NCI-H774 (cell line): Measurements from ENCODE around the gene ZNF554.
"Not testable (repeated sequence)": the region's sequence is repeated elsewhere in the genome, so short reads cannot be mapped to it uniquely, and the experiment has no call there.

Experiments used
- DNase-seq: peaks from one replicate; lab custom pipeline; 2025; lab: John Stamatoyannopoulos, UW

The ZNF554 gene

DNA sequence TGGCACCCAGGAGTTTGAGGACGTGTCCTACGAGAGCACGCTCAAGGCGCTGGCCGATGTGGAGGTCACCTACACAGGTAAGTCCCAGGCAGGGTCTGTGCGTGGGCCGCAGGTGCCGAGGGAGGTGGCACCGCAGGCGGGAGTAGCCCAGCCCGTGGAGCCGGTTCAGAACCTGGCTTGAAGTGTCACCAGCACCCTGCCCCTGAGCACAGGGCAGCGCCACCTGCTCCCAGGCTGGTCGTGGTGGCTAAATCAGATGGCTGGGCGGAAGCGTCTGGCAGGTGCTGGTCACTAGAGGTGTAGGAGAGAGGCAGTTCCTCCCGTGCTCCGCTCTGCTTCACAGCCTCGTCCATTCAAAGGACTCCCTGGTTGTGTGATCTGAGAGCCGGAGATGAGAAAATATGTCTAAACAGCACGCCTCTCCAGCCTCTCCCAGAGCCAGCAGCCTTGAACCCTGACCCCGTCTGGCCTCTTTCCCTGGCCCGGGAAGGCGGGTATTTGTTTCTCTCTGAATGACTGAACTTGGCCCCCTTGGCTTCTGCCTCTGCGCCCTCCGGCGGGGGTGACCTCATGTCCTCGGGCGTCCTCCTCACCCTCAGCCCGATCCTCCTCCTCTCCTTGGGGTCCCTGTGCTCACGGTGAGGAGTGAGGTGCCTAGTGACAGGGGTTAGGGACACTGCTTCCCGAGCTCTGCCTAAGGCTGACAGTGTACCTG, 29.0 kb upstream of the ZNF554 start:
- no peak for DNase-seq

DNA sequence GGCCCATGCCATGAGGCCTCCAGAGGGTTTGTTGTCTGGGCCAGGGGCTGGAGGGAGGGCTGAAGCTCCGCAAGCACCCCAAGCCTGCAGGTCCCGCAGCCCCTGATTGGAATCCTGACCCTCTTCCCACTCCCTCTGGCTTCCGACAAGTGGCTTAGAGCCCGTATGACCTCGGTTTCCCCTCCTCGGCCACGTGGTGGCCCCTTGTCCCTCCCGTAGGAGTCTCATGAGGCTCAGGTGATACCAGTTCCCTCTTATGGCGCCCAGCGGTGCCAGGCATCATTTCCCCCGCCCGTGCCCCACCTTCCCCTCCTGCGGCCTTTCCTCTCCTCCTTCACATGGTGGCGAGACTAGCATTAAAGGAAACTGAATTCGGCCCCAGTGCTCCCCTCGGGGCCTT, 28.2 kb upstream of the ZNF554 start:
- no peak for DNase-seq

DNA sequence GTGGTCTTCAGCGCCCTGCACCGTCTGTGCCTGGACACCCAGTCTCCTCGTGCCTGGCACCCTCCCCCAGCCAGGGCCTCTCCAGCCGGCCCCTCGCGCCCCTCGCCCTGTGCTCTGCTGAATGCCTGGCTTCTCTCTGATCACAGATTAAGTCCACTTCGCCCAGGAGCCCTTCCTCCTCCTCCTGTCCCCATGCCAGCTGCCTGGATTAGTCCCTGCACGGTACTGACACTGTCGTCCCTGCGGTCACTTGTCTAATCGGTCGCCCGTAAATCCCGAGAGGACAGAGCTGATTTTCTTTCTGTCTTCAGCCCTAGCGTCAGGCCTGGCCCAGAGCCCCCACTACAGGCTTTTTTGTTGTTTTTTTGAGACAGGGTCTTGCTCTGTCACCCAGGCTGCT, 27.8 kb upstream of the ZNF554 start:
- no peak for DNase-seq

DNA sequence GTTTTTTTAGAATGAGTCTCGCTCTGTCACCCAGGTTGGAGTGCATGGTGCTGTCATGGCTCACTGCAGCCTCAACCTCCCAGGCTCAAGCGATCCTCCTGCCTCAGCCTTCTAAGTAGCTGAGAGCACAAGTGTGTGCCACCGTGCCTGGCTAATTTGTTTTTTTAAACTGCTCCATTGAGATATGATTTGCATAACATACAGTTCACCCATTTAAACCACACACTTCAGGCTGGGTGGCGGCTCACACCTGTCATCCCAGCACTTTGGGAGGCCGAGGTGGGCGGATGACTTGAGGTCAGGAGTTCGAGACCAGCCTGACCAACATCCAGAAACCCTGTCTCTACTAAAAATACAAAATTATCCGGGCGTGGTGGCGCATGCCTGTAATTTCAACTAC, 27.0 kb upstream of the ZNF554 start:
- not testable (repeated sequence) for DNase-seq

DNA sequence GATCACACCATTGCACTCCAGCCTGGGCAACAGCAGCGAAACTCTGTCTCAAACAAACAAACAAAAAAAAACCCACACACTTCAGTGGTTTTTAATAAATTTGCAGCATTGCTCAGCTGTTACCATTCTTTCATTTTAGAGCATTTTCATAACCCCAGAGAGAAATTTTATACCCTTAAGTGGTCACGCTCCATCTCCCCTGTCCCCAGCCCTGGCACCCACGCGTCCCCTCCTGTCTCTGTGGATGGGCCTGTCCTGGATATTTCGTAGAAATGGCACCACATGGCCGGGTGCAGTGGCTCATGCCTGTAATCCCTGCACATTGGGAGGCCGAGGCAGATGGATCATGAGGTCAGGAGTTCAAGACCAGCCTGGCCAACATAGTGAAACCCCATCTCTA, 26.5 kb upstream of the ZNF554 start:
- DNase-seq, result no peak

DNA sequence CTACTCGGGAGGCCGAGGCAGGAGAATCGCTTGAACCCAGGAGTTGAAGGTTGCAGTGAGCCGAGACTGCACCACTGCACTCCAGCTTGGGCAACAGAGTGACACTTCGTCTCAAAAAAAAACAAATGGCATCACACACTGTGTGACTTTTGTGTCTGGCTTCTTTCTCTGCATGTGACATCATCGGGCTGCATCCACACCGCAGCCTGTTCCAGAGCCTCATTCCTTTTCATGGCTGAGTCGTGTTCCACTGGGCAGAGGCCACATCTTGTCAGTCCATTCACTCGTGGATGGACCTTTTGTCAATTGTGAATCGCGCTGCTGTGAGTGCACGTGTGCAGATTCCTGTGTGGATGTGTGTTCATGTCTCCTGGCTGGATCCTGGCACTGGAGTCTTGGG, 26.1 kb upstream of the ZNF554 start:
- DNase-seq, result no peak

DNA sequence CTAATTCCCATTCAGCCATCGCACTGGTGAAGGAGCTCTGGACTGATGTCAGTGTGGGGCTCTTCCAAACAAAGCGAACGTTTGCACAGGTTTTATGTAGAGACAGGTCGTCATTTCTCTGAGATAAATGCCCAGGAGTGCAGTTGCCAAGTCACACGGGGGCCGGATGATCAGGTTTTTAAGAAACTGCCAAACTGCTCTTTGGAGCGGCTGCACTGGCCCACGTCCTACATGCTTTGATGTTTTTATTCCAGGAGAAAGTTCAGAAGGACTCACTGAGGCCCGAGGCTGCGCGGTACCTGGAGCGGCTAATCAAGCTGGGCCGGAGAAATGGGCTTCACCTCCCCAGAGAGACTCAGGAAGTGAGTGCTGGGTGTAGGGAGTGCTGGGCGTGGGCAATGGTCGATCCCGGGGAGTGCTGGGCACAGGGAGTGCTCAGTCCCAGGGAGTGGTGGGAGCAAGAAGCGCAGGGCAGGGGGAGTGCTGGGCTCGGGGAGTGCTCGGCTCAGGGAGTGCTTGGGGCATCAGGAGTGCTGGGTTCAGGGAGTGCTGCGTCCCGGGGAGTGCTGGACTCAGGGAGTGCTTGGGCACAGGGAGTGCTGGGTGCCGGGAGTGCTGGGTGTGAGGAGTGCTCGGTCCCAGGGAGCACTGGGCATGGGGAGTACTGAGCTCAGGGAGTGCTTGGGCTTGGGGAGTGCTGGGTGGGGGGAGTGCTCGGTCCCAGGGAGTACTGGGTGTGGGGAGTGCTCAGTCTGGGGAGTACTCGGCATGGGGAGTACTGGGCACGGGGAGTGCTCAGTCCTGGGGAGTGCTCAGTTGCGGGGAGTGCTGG, 23.6 kb upstream of the ZNF554 start:
- DNase-seq, result no peak

DNA sequence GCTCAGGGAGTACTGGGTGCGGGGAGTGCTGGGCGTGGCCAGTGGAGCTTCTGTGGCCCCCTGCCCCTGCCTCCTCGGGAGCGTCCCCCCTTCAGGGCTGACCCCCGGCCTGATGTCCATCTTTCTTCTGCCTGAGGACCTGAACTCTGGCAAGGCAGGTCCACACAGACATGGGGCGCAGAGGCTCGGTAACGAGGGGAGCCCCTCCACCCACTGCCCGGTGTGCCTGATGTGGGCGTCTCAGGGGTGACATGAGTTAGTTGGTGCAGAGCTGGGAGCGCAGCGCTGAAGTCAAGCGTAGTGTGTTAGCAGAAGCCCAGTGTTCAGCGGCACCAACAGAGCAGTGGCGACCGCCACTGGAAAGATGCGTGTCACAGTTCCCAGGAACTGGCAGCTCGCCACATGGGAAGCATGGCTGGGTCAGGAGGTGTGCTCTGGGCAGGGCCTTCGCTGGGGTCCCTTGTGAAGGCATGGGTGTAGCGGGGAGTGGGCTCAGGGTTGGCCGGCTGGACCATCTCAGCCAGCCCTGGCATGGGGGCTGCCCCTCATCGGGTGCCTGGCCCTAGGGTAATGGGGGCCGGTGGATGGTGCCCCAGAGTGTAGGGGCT, 22.9 kb upstream of the ZNF554 start:
- DNase-seq, result no peak

DNA sequence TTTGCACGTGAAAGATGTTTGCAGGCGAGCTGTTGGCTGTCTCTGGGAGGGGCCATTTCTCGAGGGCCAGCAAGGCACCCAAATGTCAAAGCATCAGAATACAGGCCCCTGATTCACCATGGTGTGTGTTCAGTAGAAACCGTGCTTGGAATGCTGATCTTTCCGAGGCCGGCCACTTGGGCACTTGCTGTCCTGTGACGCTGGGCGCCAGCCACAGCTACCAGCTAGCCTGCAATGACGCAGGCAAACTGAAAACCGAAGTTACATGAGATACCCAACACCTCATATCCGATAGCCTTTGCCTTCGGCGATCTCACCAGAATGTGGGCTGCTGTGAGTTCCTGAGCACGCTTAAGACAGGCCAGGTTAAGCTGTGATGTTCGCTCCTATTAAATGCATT, 22.4 kb upstream of the ZNF554 start:
- no peak for DNase-seq

DNA sequence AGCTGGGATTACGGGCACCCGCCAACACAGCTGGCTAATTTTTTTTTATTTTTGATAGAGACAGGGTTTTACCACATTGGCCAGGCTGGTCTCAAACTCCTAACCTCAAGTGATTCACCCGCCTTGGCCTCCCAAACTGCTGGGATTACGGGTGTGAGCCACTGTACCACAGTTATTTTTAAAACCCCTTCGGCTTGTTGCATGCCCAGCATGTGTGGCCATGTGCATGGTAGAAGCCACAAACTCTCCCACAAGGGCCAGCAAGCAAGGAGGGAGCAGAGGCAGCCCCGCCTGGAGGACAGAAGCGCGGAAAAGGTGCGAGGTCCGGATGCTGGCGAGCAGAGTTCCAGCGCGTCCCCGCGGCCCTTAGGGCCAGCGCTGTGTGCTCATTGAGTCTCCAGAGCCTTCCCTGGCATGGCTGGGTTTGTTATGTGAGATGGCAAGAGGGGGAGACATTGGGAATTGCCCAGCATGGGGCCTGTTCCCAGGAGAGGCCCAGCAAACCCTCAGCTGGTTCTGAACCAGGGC, 21.4 kb upstream of the ZNF554 start:
- DNase-seq, result no peak

DNA sequence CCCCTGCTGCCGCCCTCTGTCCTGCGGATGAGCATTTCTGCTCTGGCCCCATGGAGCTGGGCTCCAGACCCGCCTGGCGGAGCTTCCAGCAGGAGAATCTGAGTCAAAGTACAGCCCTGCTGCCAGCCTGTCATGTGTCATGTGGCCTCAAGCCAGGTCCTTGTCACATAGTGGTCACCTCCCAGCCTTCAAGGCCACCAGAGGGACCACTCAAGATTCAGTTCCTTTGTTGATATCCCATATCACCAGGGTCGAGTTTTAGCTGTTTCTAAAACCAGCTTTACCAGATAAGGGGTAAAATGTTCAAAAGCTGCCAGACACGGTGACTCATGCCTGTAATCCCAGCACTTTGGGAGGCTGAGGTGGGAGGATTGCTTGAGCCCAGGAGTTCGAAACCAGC, 20.9 kb upstream of the ZNF554 start:
- DNase-seq, result no peak

DNA sequence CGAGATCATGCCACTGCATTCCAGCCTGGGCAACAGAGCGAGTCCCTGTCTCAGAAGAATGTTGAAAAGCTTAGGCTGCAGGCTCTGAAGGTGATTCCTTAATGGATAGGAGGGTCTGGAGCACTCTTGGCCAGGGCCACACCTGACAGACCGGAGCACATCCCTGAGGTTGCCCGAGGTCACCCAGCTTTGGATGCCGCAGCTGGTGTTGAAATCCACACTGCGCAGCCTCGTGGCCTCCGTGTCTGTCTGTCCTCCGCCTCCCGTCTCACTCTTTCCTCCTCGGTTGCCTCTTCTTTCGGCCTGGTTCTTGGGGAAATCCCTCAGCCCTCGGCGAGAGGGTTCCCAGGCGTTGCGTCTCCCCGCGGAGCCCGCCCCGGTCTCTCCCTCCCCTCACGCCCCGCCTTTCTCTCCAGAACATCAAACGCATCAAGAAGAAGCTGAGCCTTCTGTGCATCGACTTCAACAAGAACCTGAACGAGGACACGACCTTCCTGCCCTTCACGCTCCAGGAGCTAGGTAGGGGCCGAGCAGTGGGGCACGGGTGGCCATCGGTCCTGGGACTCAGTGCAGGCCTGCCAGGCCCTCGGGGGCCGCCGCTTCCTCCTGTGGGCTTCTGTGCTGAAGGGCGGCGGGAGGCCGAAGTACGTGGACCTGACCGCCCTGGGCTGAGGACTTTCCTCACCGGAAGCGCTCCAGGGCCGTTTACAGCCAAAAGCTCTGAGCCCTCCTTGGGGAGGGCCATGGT, 20.2 kb upstream of the ZNF554 start:
- no peak for DNase-seq

DNA sequence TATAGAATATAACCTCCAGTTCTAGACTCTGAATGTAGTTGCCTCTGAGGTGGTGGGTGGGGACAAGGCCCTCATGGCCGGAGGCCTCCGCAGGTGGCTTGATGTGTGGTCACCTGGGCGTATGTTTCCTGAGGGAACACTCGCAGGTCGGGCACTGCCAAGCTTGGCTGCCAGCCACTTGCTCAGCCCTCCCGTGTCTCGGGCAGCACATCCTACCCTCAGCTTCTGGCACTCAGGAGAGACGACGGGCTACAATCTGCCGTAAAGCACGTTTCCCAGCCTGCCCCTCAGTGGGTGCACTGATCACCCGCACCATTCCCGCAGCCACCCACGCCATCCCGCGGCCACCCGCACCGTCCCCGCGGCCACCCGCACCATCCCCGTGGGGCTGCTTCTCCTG, 19.2 kb upstream of the ZNF554 start:
- DNase-seq, result no peak

DNA sequence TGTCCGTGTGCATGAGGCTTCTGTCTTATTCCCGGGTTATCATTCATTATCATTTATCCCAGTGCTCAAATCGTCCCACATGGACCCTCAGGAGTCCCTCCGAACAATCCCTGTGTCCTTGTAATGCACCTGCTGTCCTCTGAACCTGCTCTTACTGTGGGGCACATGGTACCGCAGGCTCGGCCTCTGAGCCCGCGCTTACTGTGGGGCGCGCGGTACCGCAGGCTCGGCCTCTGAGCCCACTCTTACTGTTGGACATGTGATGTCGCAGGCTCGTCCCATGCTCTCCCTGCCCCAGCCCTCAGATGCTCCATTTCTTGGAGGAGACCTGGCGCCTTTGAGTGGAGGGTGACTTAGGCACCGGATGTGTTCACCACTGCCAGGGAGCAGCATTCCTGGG, 16.8 kb upstream of the ZNF554 start:
- DNase-seq, result no peak

DNA sequence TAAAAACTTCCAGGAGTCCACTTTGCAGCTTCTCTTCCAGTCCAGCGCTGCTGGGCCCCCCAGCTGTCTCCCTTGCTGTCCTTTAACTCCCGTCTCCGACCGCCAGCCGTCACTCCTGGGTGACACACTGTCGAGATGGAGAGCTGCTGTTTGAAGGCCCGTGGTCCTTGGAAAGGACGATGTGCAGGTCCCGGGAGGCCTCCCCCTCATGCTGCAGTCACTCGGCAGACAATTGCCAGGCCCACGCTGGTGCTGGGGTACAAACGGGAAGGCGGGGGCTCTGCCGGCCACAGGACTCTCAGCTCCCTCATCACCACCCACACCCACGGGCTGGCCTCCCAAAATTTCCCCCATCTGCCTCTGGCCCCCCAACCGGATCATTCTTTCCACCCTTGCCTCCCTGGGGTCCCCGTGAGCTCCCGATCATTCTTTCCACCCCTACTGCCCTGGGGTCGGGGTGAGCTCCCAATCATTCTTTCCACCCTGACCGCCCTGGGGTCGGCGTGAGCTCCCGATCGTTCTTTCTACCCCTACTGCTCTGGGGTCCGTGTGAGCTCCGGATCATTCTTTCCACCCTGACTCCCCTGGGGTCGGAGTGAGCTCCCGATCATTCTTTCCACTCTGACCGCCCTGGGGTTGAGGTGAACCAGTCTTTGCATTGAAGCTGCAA, 16.0 kb upstream of the ZNF554 start:
- DNase-seq, result no peak

DNA sequence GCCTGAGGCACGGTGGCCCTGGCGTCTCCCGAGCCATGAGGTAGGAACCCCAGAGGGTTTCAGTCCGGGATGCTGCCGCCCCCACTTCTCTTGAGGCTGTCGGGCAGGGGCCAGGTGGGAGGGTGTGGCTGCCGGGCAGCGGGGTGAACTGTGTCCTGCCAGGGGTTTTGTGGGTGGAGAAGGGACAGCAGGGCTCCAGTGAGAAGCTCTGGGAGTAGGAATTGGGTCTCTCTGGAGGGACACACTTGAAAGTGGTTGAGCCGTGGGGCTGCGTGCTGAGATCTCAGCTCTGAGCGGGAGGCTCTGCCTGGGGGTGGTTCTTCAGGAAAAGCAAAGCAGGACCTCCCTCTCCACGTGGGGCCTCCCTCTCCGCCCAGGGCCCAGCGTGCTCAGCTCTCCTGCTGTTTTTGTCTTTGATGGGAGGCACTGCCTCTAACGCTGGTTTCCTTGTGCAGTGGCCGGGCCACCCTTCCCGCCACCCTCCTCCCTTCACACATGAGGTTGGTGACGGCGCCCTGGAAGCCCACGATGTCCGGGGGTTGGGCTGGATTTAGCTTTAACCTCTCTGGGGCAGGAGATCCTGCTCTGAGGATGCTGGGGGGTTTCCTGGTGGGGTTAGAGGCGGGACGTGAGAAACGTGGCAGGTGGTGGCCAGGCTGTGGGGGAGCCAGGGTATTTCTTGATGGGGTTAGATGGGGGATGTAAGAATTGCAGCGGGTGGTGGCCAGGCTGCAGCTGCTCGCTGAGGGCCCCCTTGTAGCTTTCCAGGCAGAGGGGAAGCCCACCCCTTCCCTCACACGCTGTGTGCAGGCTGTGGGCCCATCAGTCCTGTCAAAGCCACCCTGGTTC, 15.3 kb upstream of the ZNF554 start:
- no peak for DNase-seq

DNA sequence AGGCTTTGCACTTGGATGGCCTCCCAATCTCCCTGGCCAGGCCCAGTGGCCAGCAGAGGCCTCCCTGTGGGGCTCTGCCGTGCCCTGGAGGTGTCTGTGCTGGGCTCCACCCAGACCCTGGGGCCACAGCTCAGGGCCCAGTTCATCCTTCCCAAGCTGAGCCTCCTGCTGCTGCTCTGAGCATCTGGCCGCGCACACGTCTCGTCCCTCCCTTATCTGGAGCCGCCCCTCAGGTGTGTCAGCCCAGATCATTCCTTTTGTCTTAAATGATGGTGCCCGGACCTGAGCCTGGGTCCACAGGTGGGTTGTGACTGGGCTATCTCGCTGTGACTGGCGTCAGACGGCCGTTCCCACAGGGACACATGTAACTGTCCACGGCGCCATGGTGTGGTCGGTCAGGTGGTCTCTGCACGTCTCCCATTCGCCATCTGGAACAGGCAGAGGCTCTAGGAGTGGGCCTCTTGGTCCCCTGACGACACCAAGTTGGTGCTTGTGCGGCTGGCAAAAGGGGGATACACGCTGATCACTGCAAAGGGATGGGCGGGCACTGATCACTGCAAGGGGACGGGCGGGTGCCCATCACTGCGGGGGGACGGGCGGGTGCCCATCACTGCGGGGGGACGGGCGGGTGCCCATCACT, 14.3 kb upstream of the ZNF554 start:
- DNase-seq, result no peak

DNA sequence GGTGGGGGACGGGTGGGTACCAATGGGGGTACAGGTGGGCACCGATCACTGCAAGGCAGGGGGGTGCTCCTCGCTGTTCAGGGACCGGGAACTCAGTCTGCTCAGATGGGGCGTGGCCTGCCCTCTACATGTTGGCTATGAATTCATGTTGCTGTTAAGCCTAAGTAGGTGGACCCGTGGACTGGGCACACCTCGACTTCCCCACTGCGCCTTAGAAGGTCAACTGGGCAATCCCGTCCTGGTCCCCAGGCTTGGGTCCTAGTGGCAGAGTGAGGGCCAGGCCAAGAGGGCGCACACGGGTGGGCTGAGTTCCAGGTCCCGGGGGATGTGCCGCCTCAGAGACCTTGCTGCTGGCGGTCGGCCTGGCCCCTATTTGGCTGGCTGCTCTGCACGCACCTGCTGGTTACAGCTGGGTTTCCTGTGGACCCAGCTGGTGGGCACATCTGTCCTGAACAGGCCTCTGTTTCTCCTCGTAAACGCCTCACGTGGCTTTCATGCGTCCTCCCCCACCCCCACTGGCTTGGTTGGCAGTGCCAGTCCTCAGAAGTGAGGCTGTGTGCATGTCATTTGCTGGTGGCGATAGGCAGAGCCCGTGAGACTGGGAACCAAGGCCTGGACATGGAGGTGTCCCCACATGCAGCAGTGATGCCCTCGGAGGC, 13.5 kb upstream of the ZNF554 start:
- DNase-seq, result no peak

DNA sequence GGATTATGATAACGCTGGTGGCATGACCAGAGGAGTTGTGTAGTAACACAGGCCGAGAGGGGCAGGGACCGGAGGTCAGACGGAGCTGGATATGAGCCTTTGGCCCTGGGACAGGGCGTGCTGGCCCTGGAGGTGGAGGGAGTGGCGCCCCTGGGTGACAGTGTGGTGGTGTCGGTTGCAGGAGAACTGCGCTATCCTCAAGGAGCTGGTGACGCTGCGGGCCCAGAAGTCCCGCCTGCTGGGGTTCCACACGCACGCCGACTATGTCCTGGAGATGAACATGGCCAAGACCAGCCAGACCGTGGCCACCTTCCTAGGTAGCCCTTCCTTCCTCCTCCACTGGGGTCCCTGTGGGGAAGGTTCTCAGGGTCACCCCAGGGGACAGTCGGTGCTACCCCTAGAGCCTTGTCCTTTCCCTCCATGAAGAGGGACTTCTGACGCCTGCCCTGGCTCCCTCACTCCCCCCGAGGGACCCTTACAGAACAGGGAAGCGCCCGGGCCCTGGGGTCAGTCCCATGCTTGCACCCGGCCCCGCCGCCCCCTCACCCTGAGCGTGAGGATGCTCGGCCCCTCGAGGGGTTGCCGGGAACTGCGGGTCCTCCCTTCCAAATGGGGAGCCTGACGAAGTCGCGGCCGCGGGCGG, 12.8 kb upstream of the ZNF554 start:
- DNase-seq, result no peak
